DND-41 (cell line): ENCODE measurements around the gene CTAGE8.
"Not testable (repeated sequence)": the region's sequence is repeated elsewhere in the genome, so short reads cannot be mapped to it uniquely, and the experiment has no call there.

Experiments
- CTCF ChIP-seq: IDR thresholded peaks from 2 replicates; pipeline ENCODE4 v1.5.1; 2012; ENCODE audit warnings: borderline replicate concordance, low read length, moderate library complexity, mild to moderate bottlenecking; ENCODE audit not compliant: poor library complexity, severe bottlenecking; ENCODE audit errors: extremely low read depth
- EZH2 ChIP-seq: IDR thresholded peaks from 3 replicates; pipeline ENCODE4 v1.6.1; 2012; ENCODE audit warnings: borderline replicate concordance, low read depth, mild to moderate bottlenecking, moderate library complexity, low read length, inconsistent platforms; ENCODE audit not compliant: severe bottlenecking

GRCh38 chr7:144226866-144227265 is 42.2 kb downstream of the CTAGE8 start:
- not testable (repeated sequence) for TF ChIP-seq CTCF, EZH2
